Neural cell (in vitro differentiated cells): ENCODE results near the gene CD3E. TPM values are rescaled to one million over a fixed set of nuclear protein-coding genes. Genes with fewer than 3 reads are reported as not detected.

ENCODE experiments used
- H2AFZ ChIP-seq: fragments of 200-600, 300-800 bp; sonication (generic), shearing (Covaris generic); 2 replicates; pipeline ENCODE4 v1.6.0; 2014; ENCODE audit warnings: low read depth, mild to moderate bottlenecking, antibody characterized with exemption, low read length, moderate library complexity
- H3F3A ChIP-seq: fragments of 200-600 bp; shearing (Covaris generic); 2 replicates; pipeline ENCODE4 v1.6.1; 2016; ENCODE audit warnings: mild to moderate bottlenecking, moderate library complexity, mixed read lengths, antibody characterized with exemption, low read length; ENCODE audit not compliant: insufficient read depth, poor library complexity, severe bottlenecking
- H3K27ac ChIP-seq: fragments of 200-600, 300-800 bp; sonication (generic), shearing (Covaris generic); 2 replicates; pipeline ENCODE4 v1.5.1; 2014; ENCODE audit warnings: mild to moderate bottlenecking, low read length, moderate library complexity
- H3K27me3 ChIP-seq: fragments of 300-800, 200-600 bp; sonication (generic), shearing (Covaris generic); 2 replicates; pipeline ENCODE4 v1.6.0; 2014; ENCODE audit warnings: mild to moderate bottlenecking, low read depth, low read length, moderate library complexity; ENCODE audit not compliant: insufficient read depth
- H3K36me3 ChIP-seq: fragments of 300-800, 200-600 bp; sonication (generic), shearing (Covaris generic); 2 replicates; pipeline ENCODE4 v1.5.1; 2014; ENCODE audit warnings: mild to moderate bottlenecking, antibody characterized with exemption, low read length, moderate library complexity; ENCODE audit not compliant: insufficient read depth
- H3K4me2 ChIP-seq: fragments of 300-800, 200-600 bp; sonication (generic), shearing (Covaris generic); 2 replicates; pipeline ENCODE4 v1.6.0; 2014; ENCODE audit warnings: mild to moderate bottlenecking, low read length
- H3K4me3 ChIP-seq: fragments of 300-800, 200-600 bp; sonication (generic), shearing (Covaris generic); 2 replicates; pipeline ENCODE4 v1.5.1; 2014; ENCODE audit warnings: mild to moderate bottlenecking, low read length, moderate library complexity
- H3K79me2 ChIP-seq: fragments of 200-600 bp; shearing (Covaris generic); replicated peaks from 2 replicates; pipeline ENCODE4 v1.6.0; 2014; ENCODE audit warnings: mild to moderate bottlenecking, low read length, moderate library complexity; ENCODE audit not compliant: insufficient read depth
- H3K9ac ChIP-seq: fragments of 300-800, 200-600 bp; sonication (generic), shearing (Covaris generic); 2 replicates; pipeline ENCODE4 v1.6.1; 2016; ENCODE audit warnings: mild to moderate bottlenecking, low read length, mixed read lengths
- H3K9me2 ChIP-seq: fragments of 200-600 bp; shearing (Covaris generic); 2 replicates; pipeline ENCODE4 v1.6.1; 2016; ENCODE audit warnings: mild to moderate bottlenecking, low read length, mixed read lengths; ENCODE audit not compliant: insufficient read depth
- H3K9me3 ChIP-seq: fragments of 200-600, 300-800 bp; sonication (generic), shearing (Covaris generic); 2 replicates; pipeline ENCODE4 v1.6.1; 2016; ENCODE audit warnings: mild to moderate bottlenecking, mixed run types, low read length, moderate library complexity, mixed read lengths
- H4K20me1 ChIP-seq: fragments of 200-600 bp; shearing (Covaris generic); 2 replicates; pipeline ENCODE4 v1.6.1; 2016; ENCODE audit warnings: mild to moderate bottlenecking, mixed run types; ENCODE audit not compliant: insufficient read depth
- CTCF ChIP-seq: fragments of 450-650 bp; IDR thresholded peaks from 2 replicates; pipeline ENCODE4 v1.5.1; 2014; ENCODE audit warnings: antibody characterized with exemption, mild to moderate bottlenecking, moderate library complexity; ENCODE audit not compliant: poor library complexity, severe bottlenecking
- EP300 ChIP-seq: fragments of 450-650 bp; conservative IDR thresholded peaks from 2 replicates; pipeline ENCODE4 v1.6.1; 2014; ENCODE audit warnings: antibody characterized with exemption, mild to moderate bottlenecking, moderate library complexity; ENCODE audit not compliant: poor library complexity, severe bottlenecking
- EZH2 ChIP-seq: fragments of 200-600, 300-800 bp; shearing (Covaris generic), sonication (generic); IDR thresholded peaks from 2 replicates; pipeline ENCODE4 v1.6.1; 2014; ENCODE audit warnings: antibody characterized with exemption, low read length, borderline replicate concordance, mild to moderate bottlenecking; ENCODE audit not compliant: insufficient read depth, poor library complexity, severe bottlenecking
- MXI1 ChIP-seq: fragments of 450-650 bp; conservative IDR thresholded peaks from 2 replicates; pipeline ENCODE4 v1.6.1; 2014; ENCODE audit warnings: antibody characterized with exemption, mild to moderate bottlenecking; ENCODE audit not compliant: poor library complexity, severe bottlenecking
- POLR2AphosphoS5 ChIP-seq: IDR thresholded peaks from 2 replicates; pipeline ENCODE4 v1.6.1; 2012
- RAD21 ChIP-seq: fragments of 450-650 bp; conservative IDR thresholded peaks from 2 replicates; pipeline ENCODE4 v1.6.1; 2014; ENCODE audit warnings: antibody characterized with exemption, mild to moderate bottlenecking, moderate library complexity
- REST ChIP-seq: IDR thresholded peaks from 2 replicates; pipeline ENCODE4 v1.6.1; 2012; ENCODE audit warnings: borderline replicate concordance
- SMC3 ChIP-seq: fragments of 450-650 bp; conservative IDR thresholded peaks from 2 replicates; pipeline ENCODE4 v1.6.1; 2014; ENCODE audit warnings: antibody characterized with exemption, mild to moderate bottlenecking, moderate library complexity; ENCODE audit not compliant: poor library complexity
- TAF1 ChIP-seq: IDR thresholded peaks from 2 replicates; pipeline ENCODE4 v1.6.1; 2012; ENCODE audit warnings: low read depth
- polyA plus RNA-seq: library from polyadenylated mRNA; depleted of rRNA; stranded (reverse); fragments of >200 nt; gene quantifications from 2 replicates; pipeline ENCODE4 v1.2.3, GENCODE V29; 2014

Gene CD3E
- polyA plus RNA-seq, 1 donor from 2014 or later = not detected

- Histone ChIP-seq H3F3A (no peaks in the 10 kb centered on the region), H3K36me3 (no peaks in the 10 kb centered on the region), H3K9ac (no peak overlapping the region), H3K4me2 (no peak overlapping the region), H3K27ac (no peak overlapping the region), H3K4me3 (no peak overlapping the region), H3K27me3 (no peaks in the 10 kb centered on the region), H3K9me3 (no peaks in the 10 kb centered on the region), H4K20me1 (no peaks in the 10 kb centered on the region), H3K79me2 (no peaks in the 10 kb centered on the region), H3K9me2 (no peaks in the 10 kb centered on the region), H2AFZ (no peak overlapping the region)
- TF ChIP-seq EP300 (no peak), MXI1 (no peak), SMC3 (no peak), EZH2 (no peak), POLR2AphosphoS5 (no peak)
These were observed 333 bp upstream of the CD3E start for GRCh38 chr11:118304227-118304567.

GRCh38 chr11:118305726-118306125 is 1.2 kb downstream of the CD3E start:
- Histone ChIP-seq H3K36me3 (no peaks in the 10 kb centered on the region), H3K9me3 (no peaks in the 10 kb centered on the region), H4K20me1 (no peaks in the 10 kb centered on the region), H3K4me3 (no peak overlapping the region), H3K9ac (no peak overlapping the region), H2AFZ (no peak overlapping the region), H3K4me2 (no peak overlapping the region), H3F3A (no peaks in the 10 kb centered on the region), H3K79me2 (no peaks in the 10 kb centered on the region), H3K9me2 (no peaks in the 10 kb centered on the region), H3K27ac (no peak overlapping the region), H3K27me3 (no peaks in the 10 kb centered on the region)
- no peak for TF ChIP-seq MXI1
- no peak for TF ChIP-seq CTCF
- TF ChIP-seq RAD21 = no peak
- TF ChIP-seq POLR2AphosphoS5 = no peak
- no peak for TF ChIP-seq TAF1
- no peak for TF ChIP-seq EP300
- no peak for TF ChIP-seq EZH2
- no peak for TF ChIP-seq SMC3
- TF ChIP-seq REST = no peak

GRCh38 chr11:118306556-118306955 is 2.0 kb downstream of the CD3E start:
- Histone ChIP-seq H3K9me2 (no peaks in the 10 kb centered on the region), H2AFZ (no peak overlapping the region), H4K20me1 (no peaks in the 10 kb centered on the region), H3K4me2 (no peak overlapping the region), H3K9ac (no peak overlapping the region), H3K36me3 (no peaks in the 10 kb centered on the region), H3K27ac (no peak overlapping the region), H3F3A (no peaks in the 10 kb centered on the region), H3K9me3 (no peaks in the 10 kb centered on the region), H3K4me3 (no peak overlapping the region), H3K79me2 (no peaks in the 10 kb centered on the region), H3K27me3 (no peaks in the 10 kb centered on the region)
- TF ChIP-seq REST = no peak
- no peak for TF ChIP-seq EZH2
- TF ChIP-seq MXI1 = no peak
- TF ChIP-seq EP300 = no peak
- no peak for TF ChIP-seq CTCF
- TF ChIP-seq RAD21 = no peak
- no peak for TF ChIP-seq TAF1
- no peak for TF ChIP-seq POLR2AphosphoS5
- TF ChIP-seq SMC3 = no peak
